HG03066 (cell line): ENCODE measurements around the gene ETV6.
A peak's percentile ranks its signal among the peaks of the same experiment; 100 is the strongest.
"Not testable (repeated sequence)": the region's sequence is repeated elsewhere in the genome, so short reads cannot be mapped to it uniquely, and the experiment has no call there.

ENCODE experiments used
- ATAC-seq: cut with Tn5 transposase; IDR thresholded peaks from one replicate; pipeline ENCODE4 v1.9.1; 2021; ENCODE audit warnings: low read depth; ENCODE audit not compliant: unreplicated experiment

ETV6 gene

DNA sequence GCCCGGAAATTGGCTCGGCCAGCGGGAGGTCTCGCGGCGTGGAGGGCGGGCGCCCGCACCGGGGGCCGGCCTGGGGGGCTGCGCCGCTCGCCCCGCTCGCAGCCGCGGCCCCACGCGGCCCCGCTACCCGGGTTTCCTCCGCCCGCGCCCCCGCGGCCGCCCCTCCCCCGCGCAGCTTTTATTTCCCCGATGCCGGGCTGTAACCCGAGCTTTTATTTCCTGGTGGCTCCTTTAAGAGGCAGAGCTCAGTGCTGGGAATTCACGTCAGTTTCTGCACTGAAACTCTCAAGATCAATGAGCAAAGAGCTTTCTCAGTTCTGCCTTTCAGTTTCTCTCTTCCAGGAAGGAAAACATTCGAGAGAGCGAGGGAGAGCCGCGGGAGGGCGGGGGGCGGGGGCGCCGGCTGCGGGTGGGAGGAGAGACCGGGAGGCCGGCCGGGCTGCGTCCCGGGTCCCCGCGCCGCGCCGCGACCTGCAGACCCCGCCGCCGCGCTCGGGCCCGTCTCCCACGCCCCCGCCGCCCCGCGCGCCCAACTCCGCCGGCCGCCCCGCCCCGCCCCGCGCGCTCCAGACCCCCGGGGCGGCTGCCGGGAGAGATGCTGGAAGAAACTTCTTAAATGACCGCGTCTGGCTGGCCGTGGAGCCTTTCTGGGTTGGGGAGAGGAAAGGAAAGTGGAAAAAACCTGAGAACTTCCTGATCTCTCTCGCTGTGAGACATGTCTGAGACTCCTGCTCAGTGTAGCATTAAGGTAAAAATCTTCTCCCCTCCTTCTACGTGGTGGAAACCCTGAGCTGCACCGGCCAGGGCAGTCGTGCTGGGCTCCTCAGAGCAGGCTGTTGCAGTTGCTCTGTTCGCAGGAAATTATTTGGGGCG is at the start of gene ETV6:
Gene ETV6, plus strand, starts transcription at position 262 of the 873 bp plus-strand sequence. Its CDS starts 454 bp downstream, at position 716.
- ATAC-seq = peak; percentile 42

DNA sequence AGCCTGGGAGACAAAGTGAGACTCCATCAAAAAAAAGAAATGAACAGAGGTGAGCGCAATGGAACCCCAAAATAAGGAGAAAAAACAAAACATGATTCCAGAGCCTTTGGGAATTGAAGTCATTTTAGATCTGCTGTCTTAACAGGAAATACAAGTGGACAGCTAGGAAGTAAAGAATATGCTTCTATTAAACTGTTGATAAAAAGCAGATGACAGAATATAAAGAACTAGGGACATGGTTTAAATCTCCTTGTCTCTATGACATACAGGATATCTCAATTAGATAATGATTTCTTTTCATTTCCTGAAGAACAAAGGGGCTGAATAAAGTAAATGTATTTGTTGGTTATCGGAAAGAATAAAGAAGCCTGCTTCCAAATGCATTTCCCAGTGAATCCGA is 49.3 kb upstream of the ETV6 start:
- no peak for ATAC-seq

DNA sequence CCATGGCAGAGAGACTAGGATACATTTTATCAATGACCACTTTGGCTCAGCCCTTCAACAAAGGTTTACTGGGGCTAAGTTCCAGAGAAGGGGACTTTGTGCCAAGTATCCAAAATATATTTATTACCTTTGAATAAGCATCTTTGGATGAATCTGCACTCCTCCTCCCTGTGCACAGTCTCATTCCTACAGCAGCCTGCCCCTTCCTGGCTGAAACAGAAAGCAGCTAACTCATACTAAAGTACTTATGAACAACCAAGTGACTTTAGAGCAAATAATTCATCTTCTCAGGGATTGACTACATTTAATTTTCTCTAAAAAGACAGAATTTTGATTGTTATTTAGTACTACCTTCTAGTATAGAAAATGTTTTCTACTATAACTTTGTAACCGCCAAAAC is 47.8 kb upstream of the ETV6 start:
- ATAC-seq = no peak

DNA sequence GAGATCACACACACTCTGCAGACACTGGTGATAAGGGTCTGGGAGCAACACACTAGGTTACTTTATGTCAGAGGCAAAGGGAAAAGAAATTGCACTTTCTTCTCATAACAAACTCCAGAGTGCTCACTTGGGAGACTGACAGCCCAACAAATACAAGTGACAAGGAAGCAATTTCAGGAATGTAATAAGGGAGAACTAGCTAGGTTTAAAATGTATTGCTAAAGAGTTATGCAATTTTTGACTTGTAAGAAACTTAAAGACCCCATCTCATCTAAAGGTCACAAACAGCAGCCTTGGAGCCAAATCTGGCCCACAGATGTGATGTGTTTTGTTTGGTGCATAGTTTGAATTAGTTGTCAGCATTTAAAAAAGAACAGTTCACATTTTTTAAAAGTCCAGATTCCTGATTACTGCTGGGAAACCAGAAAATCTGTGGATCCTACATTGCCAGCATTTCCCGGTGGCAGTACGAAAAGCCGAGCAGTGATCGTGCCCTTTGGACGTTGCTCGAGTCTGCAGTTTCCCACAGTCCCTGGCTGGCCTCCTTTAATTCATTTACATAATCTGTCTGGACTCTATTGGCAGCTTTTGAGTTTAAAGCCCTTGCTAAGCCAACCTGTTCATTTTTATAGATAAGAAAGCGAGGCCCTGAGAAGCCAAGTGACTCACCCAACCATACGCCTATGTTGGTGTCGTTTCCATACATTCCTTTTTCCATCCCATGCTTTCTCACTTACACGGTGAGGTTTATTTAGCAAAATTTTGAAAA is 42.0 kb upstream of the ETV6 start:
- no peak for ATAC-seq

DNA sequence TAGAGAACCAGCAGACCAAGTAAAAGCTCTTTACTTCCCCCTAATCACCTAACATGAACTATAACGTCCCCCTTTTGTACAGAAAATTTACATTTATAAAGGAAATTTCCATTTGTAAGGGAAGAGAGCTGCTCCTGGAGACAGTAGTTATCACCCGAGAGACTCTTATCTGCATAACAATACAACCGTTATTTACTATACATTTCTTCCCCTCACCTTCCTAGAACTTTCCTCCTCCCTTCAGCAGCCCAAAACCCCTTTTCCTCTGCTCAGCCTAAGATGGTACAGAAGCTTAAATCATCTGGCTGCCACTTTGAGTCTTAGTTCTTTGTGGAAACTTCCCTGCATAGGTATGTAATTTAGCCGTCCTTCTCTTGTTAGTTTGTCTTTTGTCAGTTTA is 40.4 kb upstream of the ETV6 start:
- ATAC-seq = no peak

DNA sequence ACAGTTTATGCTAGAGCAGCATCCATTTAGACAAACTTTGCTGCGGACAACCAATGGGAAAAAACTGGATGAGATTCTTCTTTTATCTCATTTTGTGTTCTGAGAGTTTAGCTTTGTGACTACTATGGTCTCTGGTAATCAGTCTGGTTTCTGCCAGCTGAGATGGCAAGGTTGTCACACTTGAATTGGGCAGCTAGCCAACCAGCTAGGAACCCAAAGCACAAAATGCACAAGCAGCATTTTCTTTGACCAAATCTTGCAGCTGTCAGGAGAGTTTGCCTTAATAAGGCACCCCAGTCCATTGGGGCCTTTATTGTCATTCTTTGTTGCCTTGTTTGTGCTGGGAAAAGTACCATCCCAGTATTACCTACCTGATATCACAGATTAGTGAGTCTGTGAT is 34.0 kb upstream of the ETV6 start:
- no peak for ATAC-seq

DNA sequence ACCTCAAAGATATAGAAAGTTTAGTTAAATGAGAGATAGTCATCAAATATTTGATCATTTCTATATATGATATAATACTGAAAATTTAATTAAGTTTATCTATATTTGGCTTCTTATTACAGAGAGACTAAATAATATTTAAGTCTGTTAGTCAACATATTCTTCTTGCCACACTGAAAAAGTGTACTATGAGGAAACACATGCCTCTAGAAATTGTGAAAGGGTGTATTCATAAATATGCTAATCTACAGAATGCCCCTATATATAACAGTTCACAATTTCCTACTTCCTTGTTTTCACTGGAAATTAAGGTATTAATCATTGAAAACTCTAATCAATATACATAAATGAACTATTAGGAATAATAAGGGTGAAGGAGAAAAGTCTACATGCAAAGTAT is 31.4 kb upstream of the ETV6 start:
- ATAC-seq = no peak

DNA sequence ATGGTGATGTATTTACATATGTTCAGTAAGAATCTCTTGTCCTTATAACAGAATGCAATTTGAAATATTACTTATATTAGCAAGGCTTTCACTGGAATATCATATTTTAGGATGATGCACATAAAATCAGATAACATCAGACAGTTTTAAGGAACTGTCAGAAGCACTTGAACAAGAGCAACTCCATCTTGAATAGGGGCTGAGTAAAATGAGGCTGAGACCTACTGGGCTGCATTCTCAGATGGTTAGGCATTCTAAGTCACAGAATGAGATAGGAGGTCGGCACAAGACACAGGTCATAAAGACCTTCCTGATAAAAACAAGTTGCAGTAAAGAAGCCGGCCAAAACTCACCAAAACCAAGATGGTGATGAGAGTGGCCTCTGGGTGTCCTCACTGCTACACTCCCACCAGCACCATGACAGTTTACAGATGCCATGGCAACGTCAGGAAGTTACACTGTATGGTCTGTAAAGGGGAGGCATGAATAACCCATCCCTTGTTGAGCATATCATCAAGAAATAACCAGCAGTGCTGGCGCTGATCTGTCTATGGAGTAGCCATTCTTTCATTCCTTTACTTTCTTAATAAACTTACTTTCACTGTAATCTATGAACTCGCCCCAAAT is 27.6 kb upstream of the ETV6 start:
- no peak for ATAC-seq

DNA sequence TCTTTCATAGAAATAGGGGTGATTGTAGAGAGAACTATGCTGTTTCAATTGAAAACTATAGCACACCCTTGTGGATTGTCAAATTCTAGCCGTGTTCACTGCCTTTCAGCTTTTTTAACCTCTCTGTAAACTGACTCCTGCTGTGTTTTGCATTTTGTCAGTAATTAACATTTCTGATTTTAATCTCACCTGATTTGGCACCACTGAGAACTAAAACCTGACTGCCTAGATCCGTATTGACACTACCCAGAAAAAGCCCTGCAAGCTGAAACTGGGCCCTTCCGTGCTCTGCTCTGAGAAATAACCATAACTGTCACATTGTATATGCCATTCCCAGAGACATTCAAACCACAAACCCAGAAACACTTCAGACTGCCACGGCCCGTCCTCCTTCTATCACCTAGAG is 26.6 kb upstream of the ETV6 start:
- no peak for ATAC-seq

DNA sequence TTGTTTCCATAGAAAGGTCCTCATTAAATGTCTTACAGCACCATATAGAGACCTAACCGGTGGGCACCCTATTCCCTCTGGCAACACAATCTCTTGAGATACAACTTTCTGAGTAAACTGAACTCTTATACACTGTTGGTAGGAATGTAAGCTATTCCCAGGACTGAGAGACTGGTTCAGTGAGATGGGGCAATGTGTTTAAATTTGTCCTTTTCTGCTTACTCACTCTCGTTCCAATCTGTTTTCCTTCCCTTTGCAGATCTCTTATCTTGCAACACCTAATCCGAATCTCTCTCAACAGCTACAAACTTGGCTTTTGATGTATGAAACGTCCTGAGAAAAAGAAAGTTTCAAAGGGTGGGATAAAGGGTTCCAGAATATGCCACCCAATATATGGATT is 26.1 kb upstream of the ETV6 start:
- ATAC-seq = no peak

DNA sequence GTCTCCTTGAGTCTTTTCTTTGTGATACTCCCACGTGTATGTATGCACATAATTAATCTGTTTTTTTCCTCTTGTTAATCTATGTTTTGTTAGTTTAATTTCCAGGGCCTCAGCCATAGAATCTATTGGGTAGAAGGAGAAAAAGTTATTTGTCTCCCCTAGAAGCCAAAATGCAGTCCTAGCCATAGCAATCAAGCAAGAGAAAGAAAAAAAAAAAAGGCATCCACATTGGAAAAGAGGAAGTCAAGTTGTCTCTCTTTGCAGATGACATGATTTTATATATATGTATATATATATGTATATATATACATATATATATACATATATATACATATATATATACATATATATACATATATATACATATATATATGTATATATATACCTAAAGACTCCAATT is 25.4 kb upstream of the ETV6 start:
- no peak for ATAC-seq

DNA sequence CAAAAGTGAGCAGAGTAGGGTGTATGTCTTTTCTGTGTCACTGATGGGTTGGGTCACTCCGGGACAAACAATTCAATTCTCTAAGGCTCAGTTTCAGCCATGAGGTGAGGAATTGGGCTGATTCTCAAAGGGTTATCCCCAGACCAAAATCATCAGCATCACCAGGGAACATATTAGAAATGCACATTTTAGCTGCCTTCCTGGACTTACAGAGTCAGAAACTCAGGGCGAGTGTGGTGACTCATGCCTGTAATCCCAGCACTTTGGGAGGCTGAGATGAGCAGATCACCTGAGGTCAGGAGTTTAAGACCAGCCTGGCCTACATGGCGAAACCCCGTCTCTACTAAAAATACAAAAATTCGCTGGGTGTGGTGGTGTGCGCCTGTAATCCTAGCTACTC is 21.8 kb upstream of the ETV6 start:
- not testable (repeated sequence) for ATAC-seq

DNA sequence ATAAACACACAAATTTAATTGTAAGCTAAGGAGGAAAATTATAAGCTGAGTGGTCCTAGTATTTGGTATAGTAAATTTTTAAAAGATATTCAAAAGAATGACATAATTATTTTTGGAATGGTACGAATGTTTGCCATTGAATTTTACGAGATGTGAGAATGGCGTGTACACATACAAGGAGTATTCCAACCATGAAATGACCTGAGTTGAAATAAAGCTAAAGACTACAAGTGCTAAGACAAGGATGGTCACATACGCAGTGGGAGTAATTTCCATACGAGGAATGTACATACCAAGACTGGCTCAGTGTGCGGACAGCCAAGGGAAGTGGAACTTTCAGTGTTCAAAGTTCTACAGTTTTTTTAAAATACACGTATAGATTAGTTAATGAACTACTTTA is 21.1 kb upstream of the ETV6 start:
- ATAC-seq = no peak

DNA sequence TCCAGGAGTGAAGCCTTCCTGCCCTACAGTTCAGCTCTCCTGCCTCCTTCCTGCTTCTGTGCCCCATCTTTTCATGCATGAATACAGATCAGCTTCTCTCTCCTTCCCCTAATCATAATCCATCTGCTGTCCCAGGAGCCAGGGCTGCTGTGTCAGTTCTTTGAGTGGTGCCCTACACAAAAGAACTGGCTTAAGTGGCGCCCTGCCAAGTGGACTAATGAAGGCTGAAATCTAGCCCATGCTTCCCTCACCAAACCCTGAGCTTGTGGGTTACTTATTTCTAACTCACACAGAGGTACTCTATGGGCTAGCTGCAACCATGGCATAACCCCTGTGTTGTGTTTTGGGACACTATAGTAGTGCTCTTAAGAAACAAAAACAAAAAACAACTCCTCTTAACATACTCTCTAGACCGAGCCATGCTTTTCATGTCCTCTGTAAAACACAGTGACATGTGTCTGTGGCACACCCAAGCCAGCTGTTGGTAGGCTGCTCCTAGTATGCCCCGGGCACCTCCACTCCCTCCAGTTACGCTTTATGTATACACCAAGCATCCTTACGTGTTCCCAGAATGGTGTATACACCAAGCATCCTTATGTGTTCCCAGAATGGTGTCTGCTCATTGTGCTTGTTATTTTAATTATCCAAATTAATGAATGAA is 19.3 kb upstream of the ETV6 start:
- ATAC-seq = no peak

DNA sequence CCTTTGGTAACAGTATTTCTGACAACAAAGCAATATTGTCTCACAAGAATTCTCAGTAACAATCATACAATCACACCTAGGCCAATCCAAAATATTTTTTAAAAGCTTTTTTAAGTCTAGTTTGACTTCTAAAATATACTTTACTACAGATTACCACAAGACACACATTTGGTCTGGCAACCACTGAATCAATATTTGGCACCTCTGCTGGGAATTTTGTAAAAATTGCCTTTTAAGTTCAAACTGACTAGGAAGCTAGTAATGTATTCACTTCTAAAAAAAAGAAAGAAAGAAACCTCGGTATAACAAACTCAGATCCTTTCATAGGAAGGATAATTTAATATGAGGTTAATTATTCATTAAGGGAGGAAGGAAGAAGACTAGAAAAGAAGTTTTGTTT is 18.2 kb upstream of the ETV6 start:
- no peak for ATAC-seq

DNA sequence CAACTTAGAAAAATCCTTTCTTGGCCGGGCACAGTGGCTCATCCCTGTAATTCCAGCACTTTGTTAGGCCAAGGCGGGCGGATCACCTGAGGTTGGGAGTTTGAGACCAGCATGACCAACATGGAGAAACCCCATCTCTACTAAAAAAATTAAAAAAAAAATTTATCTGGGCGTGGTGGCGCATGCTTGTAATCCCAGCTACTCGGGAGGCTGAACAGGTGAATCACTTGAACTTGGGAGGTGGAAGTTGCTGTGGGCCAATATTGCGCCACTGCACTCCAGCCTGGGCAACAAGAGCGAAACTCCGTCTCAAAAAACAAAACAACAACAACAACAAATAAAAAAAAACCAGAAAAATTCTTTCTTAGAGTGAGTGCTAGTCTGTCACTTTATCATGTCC is 17.6 kb upstream of the ETV6 start:
- not testable (repeated sequence) for ATAC-seq

DNA sequence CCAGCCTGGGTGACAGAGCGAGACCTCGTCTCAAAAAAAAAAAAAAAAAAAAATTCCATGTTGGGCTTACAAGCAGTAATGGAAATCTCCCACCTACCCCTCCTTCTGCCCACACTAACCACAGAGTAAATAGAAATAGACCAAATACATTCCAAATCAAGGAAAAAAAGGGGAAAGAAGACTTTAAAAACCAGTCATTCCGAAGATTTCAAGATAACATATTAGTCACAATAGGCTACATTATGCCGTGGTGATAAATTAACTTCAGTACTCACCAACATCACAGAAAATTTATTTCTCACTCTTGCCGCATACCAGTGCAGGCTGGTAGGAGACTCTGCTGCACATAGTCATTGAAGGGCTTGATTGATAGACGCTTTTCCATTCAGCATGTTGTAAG is 15.5 kb upstream of the ETV6 start:
- no peak for ATAC-seq

DNA sequence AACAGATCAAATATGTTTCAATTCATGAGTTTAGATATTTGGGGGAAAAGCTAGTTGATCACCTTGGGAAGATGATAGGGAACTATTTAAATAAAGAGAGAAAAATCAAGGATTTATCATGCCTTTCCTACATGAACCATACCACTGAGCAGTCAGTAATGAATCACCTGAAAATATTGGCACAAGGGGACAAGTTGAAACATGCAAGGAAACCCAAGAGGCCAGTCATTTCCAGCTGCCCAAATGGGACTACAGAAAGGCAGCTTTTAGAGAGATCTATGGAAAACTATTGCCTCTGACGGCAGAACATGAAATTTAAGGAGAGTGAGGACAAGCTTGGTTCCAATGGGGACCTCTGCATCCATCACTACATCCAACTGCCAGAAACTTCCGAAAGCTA is 14.1 kb upstream of the ETV6 start:
- ATAC-seq = no peak

DNA sequence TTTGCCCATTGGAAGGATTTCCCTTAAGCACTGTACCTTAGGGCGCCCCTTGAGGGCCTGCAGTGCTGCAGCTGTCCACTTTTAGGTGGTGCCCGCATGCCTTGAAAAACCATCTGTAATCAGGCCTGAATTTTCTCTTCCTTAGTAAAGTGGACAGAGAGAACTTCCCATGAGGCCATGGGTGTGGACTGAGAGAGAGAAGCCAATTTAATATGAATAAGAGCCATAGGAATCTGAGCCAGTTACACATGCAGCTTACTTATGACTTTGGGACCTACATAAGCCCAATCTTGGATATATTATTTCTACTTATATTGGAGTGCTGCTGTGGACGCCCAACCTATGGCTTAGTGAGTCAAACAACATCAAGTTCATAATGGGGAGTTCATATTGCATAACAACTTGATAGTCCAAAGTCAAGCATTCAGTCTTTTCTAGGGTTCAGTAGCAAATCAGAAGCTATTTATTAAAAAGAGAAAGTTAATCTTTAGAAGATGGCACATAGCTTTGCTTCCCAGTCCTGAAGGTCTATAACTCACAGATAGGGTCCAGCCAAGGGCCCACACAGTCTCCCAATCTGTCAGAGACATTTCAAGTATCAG is 11.1 kb upstream of the ETV6 start:
- no peak for ATAC-seq

DNA sequence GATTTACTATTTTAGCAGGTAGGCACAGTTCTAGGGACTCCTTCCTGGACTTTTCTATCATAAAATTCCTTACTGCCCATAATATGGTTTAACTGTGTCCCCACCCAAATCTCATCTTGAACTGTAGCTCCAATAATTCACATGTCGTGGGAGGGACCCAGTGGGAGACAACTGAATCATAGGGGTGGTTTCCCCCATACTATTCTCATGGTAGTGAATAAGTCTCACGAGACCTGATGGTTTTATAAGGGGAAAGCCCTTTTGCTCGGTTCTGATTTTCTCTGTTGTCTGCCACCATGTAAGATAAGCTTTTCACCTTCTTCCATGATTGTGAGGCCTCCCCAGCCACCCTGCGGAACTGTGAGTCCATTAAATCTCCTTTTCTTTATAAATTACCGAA is 10.0 kb upstream of the ETV6 start:
- no peak for ATAC-seq

DNA sequence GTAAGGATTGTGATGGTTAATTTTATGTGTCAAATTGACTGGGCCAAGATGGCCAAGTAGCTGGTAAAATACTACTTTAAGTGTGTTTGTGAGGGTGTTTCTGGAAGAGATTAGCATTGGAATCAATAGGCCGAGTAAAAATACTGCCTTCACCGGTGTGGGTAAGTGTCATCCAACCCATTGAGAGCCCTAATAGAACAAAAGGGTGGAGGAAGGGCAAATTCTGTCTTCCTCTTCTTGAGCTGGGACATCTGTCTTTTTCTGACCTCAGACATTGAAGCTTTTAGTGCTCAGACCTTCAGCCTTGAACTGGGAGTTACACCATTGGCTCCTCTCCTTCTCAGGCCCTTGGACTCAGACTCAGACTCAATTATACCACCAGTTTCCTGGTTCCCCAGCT is 8.0 kb upstream of the ETV6 start:
- ATAC-seq = no peak
